HEK293T (cell line): ENCODE results near the gene INSM1.

ENCODE experiments used
- ELF4 ChIP-seq: fragments of 450-650 bp; IDR thresholded peaks from 2 replicates; pipeline ENCODE4 v1.6.1; 2017; ENCODE audit warnings: antibody characterized with exemption
- L3MBTL2 ChIP-seq: fragments of 450-650 bp; conservative IDR thresholded peaks from 2 replicates; pipeline ENCODE4 v1.6.1; 2016; ENCODE audit warnings: mild to moderate bottlenecking

DNA sequence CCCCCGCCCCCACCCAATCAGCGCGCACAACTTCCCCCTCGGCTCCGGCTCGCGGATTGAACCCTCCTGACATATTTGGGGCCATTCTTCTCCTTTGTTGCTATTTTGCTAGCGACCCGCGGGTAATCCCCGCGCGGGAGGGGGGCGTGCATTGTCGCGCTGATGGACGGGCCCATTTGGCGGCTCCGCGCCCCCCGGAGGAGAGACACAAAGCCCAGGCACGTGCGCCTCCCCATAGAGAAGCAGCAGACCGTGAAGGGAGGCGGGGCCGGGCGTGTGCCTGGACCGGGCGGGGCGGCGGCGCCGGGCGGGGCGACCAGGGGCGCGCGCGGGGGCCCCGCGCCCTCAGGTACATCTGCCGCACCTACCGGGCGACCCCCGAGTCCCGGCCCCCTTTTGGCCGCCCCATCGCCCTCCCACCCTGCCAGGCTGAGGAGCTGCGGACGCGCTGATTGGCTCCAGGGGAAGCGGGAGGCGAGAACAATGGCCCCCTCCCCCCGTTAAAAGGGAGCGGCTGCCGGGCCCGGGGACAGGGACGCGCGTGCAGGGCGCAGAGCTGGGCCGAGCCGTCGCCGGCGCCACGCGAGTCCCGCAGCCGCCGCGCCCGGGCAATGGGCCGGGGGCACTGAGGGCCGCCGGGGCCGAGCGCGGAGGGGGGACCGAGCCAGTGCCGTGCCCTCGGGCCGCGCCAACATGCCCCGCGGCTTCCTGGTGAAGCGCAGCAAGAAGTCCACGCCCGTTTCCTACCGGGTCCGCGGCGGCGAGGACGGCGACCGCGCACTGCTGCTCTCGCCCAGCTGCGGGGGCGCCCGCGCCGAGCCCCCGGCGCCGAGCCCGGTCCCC is at the start of gene INSM1:
- TF ChIP-seq L3MBTL2 (peak; percentile 60; the same call in 1 of the 2 replicates), ELF4 (no peak)
